HL-60 (cell line): ENCODE data around the gene SORT1.

Source experiments
- DNase-seq, 2 experiments: peaks; one replicate each; pipeline ENCODE4 v3.0.0-alpha.2; 2010 to 2020; ENCODE audit warnings: low read depth in 1 of 2, low spot score in 1 of 2
- H3K27ac ChIP-seq: fragments of 250-450 bp; sonication (Bioruptor Pico); replicated peaks from 2 replicates; pipeline ENCODE4 v1.5.1; 2020; ENCODE audit warnings: mild to moderate bottlenecking, moderate library complexity
- H3K27me3 ChIP-seq: fragments of 250-450 bp; sonication (Bioruptor Pico); 2 replicates; pipeline ENCODE4 v1.5.1; 2021; ENCODE audit warnings: mild to moderate bottlenecking, moderate library complexity; ENCODE audit not compliant: insufficient read depth, poor library complexity, severe bottlenecking
- H3K4me3 ChIP-seq: replicated peaks from 2 replicates; pipeline ENCODE4 v1.5.1; 2011; ENCODE audit warnings: mild to moderate bottlenecking, control low read depth, low read length; ENCODE audit not compliant: insufficient read depth
- CTCF ChIP-seq: IDR thresholded peaks from one replicate; pipeline ENCODE4 v1.5.1; 2011; ENCODE audit warnings: low read length, control low read depth, inconsistent platforms; ENCODE audit not compliant: insufficient read depth
- GABPA ChIP-seq: IDR thresholded peaks from 2 replicates; pipeline ENCODE4 v1.6.1; 2012; ENCODE audit warnings: low read depth
- POLR2AphosphoS5 ChIP-seq: IDR thresholded peaks from 2 replicates; pipeline ENCODE4 v1.6.1; 2012; ENCODE audit warnings: low read depth
- REST ChIP-seq: IDR thresholded peaks from 2 replicates; pipeline ENCODE4 v1.6.1; 2012; ENCODE audit warnings: low read depth; ENCODE audit not compliant: insufficient replicate concordance
- SPI1 ChIP-seq: IDR thresholded peaks from 2 replicates; pipeline ENCODE4 v1.6.1; 2012; ENCODE audit warnings: low read depth, mild to moderate bottlenecking, borderline replicate concordance

SORT1 gene

GRCh38 chr1:109283748-109284600 is 113.7 kb downstream of the SORT1 start:
- DNase-seq, result no peak
- Histone ChIP-seq H3K27ac (peak overlapping the region; percentile 82), H3K4me3 (peak overlapping the region; percentile 84), H3K27me3 (no peaks in the 10 kb centered on the region)
- TF ChIP-seq CTCF, result no peak
- no peak for TF ChIP-seq SPI1
- no peak for TF ChIP-seq POLR2AphosphoS5
- no peak for TF ChIP-seq GABPA
- TF ChIP-seq REST, result no peak

- Histone ChIP-seq H3K4me3 (peak within 1 kb of the TSS; percentile 84), H3K27me3 (no peaks in the 10 kb centered on the region), H3K27ac (peak within 1 kb of the TSS; percentile 82)
- TF ChIP-seq POLR2AphosphoS5, result peak; percentile 90
- peak; percentile 11 for TF ChIP-seq CTCF
- TF ChIP-seq REST, result no peak
- TF ChIP-seq SPI1, result no peak
- TF ChIP-seq GABPA, result peak; percentile 56; the same call in 1 of the 2 replicates
- DNase-seq, result peak; percentile 91 to 92
Observed at GRCh38 chr1:109282952-109283747, 114.6 kb downstream of the SORT1 start, which contains the start of gene PSRC1. TSS of gene PSRC1 (minus strand) at chr1:109283145.

DNA sequence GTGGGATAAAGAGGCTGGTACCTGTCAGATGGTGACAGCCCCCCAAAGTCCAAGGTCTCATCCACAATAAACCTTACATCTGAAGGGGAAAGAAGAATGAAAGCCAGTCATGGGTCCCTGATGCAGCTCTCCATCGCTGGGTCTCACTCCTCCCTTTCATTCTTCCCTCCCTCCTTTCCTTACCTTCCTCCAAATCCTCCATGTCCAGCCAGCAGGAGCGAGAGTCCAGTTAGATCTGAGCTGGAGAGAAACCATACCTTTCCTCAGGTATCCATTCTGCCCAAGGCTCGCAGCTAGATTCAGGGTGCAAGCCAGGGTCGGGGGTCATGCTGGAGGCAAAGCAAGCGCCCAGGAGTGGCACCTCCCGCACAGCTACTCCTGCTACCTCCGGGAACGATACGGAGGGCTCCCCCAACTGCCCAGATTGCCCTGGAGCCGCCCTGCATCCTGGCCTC is 115.2 kb downstream of the SORT1 start:
- DNase-seq, result no peak
- H3K4me3 ChIP-seq, result peak overlapping the region; percentile 84

More for the DNA sequence above, 115.2 kb downstream of the SORT1 start:
- TF ChIP-seq REST (no peak), POLR2AphosphoS5 (no peak), CTCF (no peak), SPI1 (no peak), GABPA (no peak)
- Histone ChIP-seq H3K27ac (peak overlapping the region; percentile 82), H3K27me3 (no peaks in the 10 kb centered on the region)
